ENCODE measurements around the gene CENPK.

DNA sequence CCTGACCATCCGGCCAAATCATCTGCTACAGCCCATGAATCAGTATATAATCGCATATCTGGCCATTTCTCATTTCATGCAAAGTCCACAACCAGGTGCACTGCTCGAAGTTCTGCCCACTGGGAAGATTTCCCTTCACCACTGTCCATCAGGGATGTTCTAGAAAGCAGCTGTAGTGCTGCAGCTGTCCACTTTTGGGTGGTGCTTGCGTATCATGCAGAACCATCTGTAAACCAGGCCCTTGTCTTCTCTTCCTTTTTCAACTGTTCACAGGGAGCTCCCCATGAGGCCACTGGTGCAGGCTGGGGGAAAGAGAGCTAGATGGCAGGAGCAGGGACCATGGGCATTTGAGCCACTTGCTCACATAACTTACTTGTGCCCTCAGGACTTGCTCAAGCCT, 73.8 kb downstream of the CENPK start:
- no peak for TF ChIP-seq EZH2 (IDR thresholded peaks at IDR 0.05; ENCODE audit: low read length)
- TF ChIP-seq, protein P1, sequence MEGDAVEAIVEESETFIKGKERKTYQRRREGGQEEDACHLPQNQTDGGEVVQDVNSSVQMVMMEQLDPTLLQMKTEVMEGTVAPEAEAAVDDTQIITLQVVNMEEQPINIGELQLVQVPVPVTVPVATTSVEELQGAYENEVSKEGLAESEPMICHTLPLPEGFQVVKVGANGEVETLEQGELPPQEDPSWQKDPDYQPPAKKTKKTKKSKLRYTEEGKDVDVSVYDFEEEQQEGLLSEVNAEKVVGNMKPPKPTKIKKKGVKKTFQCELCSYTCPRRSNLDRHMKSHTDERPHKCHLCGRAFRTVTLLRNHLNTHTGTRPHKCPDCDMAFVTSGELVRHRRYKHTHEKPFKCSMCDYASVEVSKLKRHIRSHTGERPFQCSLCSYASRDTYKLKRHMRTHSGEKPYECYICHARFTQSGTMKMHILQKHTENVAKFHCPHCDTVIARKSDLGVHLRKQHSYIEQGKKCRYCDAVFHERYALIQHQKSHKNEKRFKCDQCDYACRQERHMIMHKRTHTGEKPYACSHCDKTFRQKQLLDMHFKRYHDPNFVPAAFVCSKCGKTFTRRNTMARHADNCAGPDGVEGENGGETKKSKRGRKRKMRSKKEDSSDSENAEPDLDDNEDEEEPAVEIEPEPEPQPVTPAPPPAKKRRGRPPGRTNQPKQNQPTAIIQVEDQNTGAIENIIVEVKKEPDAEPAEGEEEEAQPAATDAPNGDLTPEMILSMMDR (optimal IDR thresholded peaks at IDR 0.05 in 1 of 3, IDR thresholded peaks at IDR 0.05 in 1 of 3, conservative IDR thresholded peaks at IDR 0.05 in 1 of 3; ENCODE audit: extremely low read depth in 1 of 3, insufficient read depth in 2 of 3, low read length in 3 of 3), result no peak

Data from keratinocyte (primary cell).